HG02678 (cell line): ENCODE measurements around the gene CCDC149.

Experiments
- ATAC-seq: cut with Tn5 transposase; IDR thresholded peaks from one replicate; pipeline ENCODE4 v1.9.1; 2021; ENCODE audit warnings: mild to moderate bottlenecking, moderate library complexity; ENCODE audit not compliant: unreplicated experiment

Gene CCDC149

DNA sequence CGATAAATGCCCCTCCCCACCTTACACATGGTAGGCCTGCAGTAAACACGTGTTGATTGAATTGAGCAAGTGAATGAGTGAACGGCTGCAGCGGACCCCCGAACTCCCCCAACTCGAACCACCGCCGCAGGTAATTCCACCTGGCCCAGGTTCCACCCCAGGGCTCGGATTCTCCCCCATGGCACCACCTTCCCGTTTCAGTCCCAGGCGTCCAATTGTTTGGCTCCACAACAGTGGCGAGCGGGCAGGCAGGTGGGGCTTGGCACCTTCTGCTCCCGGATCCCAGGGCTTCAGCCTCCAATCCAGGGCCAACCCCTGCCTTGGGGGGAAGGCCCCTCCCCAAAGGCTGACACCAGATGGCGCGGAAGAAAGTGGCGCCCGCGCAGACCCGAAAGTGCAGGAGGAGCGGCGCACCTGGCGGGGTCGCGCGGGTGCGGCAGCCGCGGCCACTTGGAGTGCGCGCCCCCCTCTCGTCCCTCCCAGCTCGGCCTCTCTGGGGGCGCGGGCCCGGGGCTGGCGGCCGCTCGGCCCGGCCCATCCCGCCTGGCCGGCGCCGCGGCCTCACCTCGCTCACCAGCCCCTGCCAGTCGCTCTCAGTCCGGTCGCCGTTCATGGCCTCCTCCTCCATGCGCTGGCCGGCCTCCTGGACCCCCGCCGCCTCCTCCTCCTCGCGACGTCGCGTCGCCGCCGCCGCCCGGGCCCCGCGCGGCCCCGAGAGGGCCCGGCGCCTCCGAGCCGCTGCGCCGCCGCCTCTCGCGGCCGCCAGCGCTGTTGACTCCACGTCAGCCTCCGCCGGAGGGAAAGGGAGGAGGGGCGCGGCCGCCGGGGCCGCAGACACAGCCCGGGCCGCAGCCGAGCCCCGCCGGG lies at the start of gene CCDC149:
Gene CCDC149, minus strand, starts transcription at position 791 of the 867 bp plus-strand sequence. Its CDS starts 178 bp downstream, at position 613.
- ATAC-seq: no peak

- no peak for ATAC-seq
Observed at GRCh38 chr4:24957886-24958285, 45.0 kb upstream of the CCDC149 start.

DNA sequence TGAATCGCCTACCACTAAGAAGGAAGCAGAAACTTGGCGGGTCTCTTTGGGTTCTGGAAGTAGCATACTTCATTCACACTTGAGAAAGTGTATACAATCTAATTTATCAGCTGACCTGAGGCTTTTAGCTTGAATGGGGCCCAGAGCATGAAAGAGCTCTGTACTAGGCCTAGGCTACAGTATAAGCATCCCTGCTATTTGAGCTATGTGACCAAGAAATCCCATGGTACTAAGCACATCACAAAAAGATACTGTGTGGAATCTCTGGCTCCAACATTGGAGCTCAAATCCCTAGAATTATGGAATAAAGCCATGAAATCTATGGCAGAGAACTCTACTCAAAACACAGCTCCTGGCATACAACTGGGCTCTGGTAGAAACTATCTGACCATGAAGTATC lies 43.9 kb upstream of the CCDC149 start:
- ATAC-seq: no peak

DNA sequence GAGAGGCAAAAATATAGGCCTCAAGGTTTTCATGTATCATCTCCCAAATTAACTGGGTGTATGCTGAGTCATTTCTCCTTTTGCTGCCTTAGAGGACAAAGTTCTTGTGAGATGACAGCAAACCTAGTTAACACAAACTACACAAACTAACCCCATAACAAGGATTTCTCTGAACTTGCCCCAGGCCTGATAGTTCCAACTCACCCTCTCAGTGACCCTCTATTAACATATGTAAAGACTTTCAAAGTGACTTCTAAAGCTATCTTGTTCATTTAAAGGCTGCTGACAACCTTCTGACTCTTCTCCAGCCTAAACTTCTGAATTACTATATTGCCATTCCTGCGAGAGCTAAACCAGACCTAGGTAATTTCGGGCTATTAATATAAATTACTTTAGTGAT lies 43.2 kb upstream of the CCDC149 start:
- no peak for ATAC-seq

DNA sequence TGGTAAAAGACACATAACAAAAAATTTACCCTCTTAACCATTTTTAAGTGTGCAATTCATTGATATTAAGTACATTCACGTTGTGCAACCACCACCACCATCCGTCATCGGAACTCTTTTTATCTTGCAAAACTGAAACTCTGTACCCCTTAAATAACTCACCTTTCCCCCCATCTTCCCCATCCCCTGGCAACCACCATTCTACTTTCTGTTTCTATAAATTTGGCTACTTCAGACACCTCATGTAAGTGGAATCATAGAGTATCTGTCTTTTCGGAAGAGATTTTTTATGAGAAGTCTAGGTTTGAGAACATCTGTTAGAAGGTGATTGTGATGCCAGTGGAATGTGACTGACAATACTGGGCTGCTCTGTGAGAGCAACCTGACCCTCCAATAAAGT lies 39.8 kb upstream of the CCDC149 start:
- no peak for ATAC-seq

DNA sequence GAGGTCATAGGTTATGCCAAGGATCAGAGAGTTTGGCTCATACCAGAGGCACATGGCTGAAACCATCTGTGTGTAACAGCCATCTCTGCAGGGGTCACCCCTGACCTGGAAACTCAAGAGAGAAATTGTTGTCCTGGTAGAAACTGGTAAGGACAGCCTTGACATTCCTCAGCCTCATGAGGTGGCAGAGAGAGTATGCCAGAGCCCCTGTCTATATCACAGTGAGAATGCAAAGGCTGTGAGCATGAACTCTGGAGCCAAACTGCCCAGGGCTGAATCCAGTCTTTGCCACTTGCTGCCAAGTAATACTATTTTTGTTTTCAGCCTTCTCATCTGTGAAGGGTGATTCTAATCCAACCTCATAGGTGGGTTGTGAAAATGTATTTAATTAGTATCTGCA lies 37.1 kb upstream of the CCDC149 start:
- ATAC-seq: no peak

DNA sequence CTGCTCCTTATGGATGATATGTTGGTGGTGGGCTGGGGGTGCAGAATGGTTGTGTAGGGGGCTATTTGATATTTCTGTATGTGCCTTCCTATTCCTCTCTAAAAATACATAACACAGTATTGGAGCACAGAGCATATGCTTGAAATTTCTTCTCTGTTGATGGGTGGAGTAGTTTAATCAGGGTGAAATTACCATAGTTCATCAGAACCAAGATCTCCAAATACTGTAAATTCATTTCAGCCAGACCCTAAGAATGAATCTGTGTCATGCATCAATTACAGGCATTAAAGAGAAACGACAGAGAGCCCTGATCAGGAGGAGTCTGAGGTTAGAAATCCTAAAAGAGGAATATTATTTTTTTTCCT lies 25.1 kb upstream of the CCDC149 start:
- ATAC-seq: no peak

DNA sequence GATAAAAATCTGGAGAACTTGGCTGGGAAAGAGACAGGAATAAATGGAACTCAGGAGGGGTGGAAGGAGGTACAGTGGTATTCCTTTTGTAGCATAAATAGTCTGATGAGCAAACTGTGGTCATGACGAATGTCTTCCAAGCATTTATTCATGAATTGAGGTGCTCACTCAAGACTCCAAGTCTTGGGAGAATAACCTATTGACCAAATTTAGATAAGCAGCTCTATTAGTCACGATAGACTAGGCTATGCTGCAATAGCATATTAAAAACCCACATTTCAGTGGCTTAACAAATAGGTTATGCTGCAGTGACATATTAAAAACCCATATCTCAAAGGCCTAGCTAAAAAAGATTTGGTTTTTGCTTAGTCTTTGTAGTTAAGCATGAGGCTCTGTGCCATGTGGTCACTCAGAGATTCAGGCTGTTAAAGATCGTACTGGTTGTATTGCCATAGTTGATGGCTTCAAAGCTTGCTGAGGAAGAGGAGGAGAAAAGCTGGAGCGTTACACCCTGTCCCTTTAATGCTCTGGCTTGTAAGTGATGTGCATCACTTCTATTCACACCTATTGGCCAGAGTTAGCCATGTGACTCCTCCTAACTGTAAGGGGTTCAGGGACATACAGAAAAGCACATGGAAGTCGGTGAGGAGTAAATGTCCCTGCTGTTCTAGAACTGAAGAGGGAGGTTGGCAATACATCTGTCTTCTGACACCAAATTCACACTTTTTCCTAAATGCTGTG lies 24.5 kb upstream of the CCDC149 start:
- ATAC-seq: no peak

DNA sequence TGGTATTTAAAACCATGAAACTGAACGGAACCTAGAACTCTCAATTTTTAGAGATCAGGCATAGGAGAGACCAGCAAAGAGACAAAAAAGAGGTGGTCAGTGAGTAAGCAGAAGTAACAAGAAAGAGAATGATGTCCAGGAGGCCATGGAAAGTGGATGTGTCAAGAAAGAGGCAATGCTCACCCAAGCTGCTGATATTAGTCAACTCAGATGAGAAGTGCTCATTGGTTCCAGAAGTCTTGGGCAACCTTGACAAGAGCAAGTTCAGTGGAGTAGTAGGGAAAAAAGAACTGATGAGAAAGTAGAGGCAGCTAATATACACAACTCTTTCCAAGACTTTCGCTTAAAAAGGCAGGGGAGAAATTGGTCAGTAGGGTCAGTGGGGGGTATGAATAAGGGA lies 23.0 kb upstream of the CCDC149 start:
- no peak for ATAC-seq

GRCh38 chr4:24934311-24934710 lies 21.5 kb upstream of the CCDC149 start:
- no peak for ATAC-seq

DNA sequence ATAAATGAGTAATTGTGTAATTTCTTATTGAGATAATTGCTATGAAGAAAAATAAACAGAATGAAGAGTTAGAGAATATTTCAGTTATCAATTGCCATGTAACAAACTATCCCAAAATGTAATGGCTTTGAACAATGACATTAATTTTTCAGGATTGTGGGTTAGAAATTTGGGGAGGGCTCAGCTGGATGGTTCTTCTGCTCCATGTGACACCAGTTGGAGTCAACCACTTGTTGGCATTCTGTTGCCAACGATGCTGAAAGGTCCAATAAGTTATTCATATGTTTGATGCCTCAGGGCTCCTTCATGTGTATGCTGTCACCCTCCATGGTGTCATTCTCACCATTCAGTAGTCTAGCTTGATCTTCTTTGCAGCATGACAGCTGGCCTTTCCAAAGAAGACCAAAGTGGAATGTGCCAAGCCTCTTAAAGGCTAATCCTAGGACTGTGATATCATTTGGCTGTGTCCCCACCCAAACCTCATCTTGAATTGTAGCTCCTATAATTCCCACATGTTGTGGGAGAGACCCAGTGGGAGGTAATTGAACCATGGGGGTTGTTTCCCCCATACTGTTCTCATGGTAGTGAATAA lies 20.9 kb upstream of the CCDC149 start:
- no peak for ATAC-seq

- no peak for ATAC-seq
Observed at GRCh38 chr4:24932515-24933225, 19.8 kb upstream of the CCDC149 start.

- no peak for ATAC-seq
Observed at GRCh38 chr4:24930151-24930550, 17.3 kb upstream of the CCDC149 start.

- no peak for ATAC-seq
Observed at GRCh38 chr4:24928708-24929107, 15.9 kb upstream of the CCDC149 start.

- ATAC-seq: no peak
Observed at GRCh38 chr4:24927049-24927448, 14.2 kb upstream of the CCDC149 start.

DNA sequence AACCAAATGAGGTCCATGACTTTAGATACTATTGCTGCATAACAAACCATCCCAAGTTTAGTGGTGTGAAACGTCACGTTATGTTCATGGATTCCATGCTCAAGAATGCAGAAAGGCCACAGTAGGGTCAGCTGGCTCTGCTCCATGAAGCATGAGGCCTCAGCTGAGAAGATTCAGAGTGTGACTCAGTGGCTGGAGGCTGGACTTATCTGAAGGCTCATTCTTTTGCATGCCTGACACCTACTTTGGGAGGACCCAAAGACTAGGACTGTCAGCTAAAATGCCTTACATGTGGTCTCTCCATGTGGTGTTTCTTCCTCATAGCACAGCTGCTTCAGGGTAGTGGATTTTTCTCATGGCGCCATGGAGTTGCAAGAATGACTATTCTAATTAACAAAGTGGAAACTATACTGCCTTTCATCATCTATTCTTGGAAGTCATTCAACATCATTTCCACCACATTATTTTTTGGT lies 11.5 kb upstream of the CCDC149 start:
- ATAC-seq: no peak

DNA sequence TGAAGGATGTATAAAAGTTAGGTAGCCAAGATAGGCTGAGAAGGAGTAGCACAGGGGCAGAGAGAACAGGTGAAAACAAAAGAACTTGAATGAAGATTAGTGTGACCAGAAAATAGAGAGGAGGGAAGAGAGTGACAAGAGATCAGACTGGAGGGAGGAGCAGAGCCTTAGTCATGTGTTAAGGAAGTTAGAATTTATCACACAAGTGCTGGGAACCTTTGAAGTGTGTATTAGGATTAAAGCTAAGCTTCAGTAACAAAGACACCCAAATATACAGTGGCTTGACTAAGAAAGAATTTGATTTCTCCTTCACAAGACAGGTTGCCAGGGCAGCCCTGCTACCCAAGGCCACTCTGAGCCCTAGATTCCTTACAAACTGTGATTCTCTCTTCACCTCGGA lies 10.7 kb upstream of the CCDC149 start:
- ATAC-seq: no peak

- ATAC-seq: no peak
Observed at GRCh38 chr4:24923002-24923401, 10.2 kb upstream of the CCDC149 start.

GRCh38 chr4:24922416-24922815 lies 9.6 kb upstream of the CCDC149 start:
- ATAC-seq: no peak

- ATAC-seq: no peak
Observed at GRCh38 chr4:24921491-24921890, 8.6 kb upstream of the CCDC149 start.

DNA sequence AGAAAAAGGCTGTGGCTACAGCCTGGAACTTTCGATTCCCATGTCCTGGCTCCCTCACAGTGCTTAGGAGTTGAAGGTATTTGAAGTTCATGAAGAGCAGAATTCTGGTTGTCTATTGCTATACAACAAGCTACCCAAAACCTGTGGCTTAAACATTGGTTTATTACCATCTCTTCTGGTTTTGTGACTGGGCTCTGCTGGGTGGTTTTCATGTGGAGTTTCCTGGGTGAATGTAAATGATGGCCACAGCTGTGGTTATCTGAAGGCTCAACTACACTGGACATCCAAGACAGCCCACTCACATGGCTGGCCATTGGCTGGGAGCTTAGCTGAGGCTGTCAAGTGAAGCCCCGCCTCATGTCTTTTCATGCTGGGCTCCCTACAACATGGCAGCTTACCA lies 7.2 kb upstream of the CCDC149 start:
- ATAC-seq: no peak
